Neural progenitor cell (in vitro differentiated cells): Measurements from ENCODE around the gene C2CD2L.

Experiments
- EZH2 ChIP-seq: fragments of 200-600 bp; sonication (generic); IDR thresholded peaks from 2 replicates; pipeline ENCODE4 v1.6.1; 2017; ENCODE audit warnings: antibody characterized with exemption, mild to moderate bottlenecking, moderate library complexity
- TF ChIP-seq, protein P1 (sequence below): fragments of 200-600 bp; sonication (generic); IDR thresholded peaks from 2 replicates; pipeline ENCODE4 v1.5.1; 2017; ENCODE audit warnings: antibody characterized with exemption, mild to moderate bottlenecking

DNA sequence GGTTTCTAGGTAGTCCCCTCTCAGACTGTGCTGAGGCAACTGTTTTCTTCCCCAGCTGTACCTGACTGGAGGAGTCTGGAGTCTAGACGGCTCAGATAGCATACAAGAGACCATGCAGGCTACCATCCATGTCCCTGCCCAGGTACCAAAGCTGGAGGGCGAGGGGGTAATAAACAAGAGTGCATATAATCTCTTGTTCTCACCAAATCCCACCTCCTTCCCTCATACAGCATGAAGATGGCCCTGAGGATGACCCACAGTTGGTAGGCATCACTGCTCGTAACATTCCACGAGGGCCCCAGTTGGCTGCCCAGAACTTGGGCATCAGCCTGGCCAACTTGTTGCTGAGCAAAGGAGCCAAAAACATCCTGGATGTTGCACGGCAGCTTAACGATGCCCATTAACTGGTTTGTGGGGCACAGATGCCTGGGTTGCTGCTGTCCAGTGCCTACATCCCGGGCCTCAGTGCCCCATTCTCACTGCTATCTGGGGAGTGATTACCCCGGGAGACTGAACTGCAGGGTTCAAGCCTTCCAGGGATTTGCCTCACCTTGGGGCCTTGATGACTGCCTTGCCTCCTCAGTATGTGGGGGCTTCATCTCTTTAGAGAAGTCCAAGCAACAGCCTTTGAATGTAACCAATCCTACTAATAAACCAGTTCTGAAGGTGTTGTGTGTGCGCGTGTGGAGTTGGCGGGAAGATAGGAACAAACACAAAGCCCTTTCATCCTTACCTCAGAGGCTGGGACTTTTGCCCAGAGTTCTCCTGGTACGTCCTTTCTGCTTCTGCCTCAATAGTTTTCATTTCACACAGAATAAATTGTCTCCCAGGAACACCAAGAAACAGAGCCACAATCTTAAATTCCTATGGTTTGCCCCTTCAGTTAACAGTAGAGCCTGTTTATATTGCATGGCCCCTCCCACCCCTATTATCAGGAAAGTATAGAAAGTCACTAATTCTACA lies 14.0 kb upstream of the C2CD2L start:
- TF ChIP-seq EZH2, result no peak
- TF ChIP-seq, protein P1, sequence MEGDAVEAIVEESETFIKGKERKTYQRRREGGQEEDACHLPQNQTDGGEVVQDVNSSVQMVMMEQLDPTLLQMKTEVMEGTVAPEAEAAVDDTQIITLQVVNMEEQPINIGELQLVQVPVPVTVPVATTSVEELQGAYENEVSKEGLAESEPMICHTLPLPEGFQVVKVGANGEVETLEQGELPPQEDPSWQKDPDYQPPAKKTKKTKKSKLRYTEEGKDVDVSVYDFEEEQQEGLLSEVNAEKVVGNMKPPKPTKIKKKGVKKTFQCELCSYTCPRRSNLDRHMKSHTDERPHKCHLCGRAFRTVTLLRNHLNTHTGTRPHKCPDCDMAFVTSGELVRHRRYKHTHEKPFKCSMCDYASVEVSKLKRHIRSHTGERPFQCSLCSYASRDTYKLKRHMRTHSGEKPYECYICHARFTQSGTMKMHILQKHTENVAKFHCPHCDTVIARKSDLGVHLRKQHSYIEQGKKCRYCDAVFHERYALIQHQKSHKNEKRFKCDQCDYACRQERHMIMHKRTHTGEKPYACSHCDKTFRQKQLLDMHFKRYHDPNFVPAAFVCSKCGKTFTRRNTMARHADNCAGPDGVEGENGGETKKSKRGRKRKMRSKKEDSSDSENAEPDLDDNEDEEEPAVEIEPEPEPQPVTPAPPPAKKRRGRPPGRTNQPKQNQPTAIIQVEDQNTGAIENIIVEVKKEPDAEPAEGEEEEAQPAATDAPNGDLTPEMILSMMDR, result no peak
